ENCODE results near the gene PPIA. TPM values are rescaled to one million over a fixed set of nuclear protein-coding genes. Genes with fewer than 3 reads are reported as not detected.
"Not testable (repeated sequence)": the region's sequence is repeated elsewhere in the genome, so short reads cannot be mapped to it uniquely, and the experiment has no call there.

PPIA gene
- polyA plus RNA-seq, 2 donors: 4,205 to 4,319 TPM

GRCh38 chr7:44797329-44798258, 1.1 kb downstream of the PPIA start:
- H3K4me1 ChIP-seq (ENCODE audit: control insufficient read depth in 2 of 2, insufficient read depth in 2 of 2, low read length in 1 of 2): no peaks in the 10 kb centered on the region

GRCh38 chr7:44798649-44799305, 2.3 kb downstream of the PPIA start:
- Histone ChIP-seq H3K9me3 (ENCODE audit: control insufficient read depth in 2 of 2, insufficient read depth in 1 of 2, low read depth in 1 of 2, low read length in 1 of 2) (no peaks in the 10 kb centered on the region), H3K36me3 (ENCODE audit: control insufficient read depth in 2 of 2, insufficient read depth in 2 of 2, low read length in 1 of 2) (peaks cover 11 to 29% of the 10 kb centered on the region in 2 donors), H3K27me3 (ENCODE audit: control insufficient read depth in 1 of 2, insufficient read depth in 2 of 2, low read length in 2 of 2) (no peaks in the 10 kb centered on the region), H3K27ac (ENCODE audit: low read depth in 2 of 2, low read length in 1 of 2) (no peak overlapping the region), H3K4me3 (ENCODE audit: low read depth in 1 of 2, low read length in 2 of 2) (peak overlapping the region in 1 of 2 donors; percentile 79), H3K4me1 (ENCODE audit: control insufficient read depth in 2 of 2, insufficient read depth in 2 of 2, low read length in 1 of 2) (no peaks in the 10 kb centered on the region)
- 7 to 11% methylated on average over 2 of the region's 2 CpGs for WGBS, 2 donors

More at GRCh38 chr7:44797329-44798258, 1.1 kb downstream of the PPIA start:
- 1 to 2% methylated on average over 26 of the region's 26 CpGs for WGBS, 2 donors
- H3K4me3 ChIP-seq (ENCODE audit: low read depth in 1 of 2, low read length in 2 of 2): peak overlapping the region; percentile 71 to 79
- peaks cover 11 to 25% of the 10 kb centered on the region in 2 donors for H3K36me3 ChIP-seq (ENCODE audit: control insufficient read depth in 2 of 2, insufficient read depth in 2 of 2, low read length in 1 of 2)
- peak overlapping the region; percentile 96 to 100 for H3K27ac ChIP-seq (ENCODE audit: low read depth in 2 of 2, low read length in 1 of 2)
- no peaks in the 10 kb centered on the region for H3K9me3 ChIP-seq (ENCODE audit: control insufficient read depth in 2 of 2, insufficient read depth in 1 of 2, low read depth in 1 of 2, low read length in 1 of 2)
- no peaks in the 10 kb centered on the region for H3K27me3 ChIP-seq (ENCODE audit: control insufficient read depth in 1 of 2, insufficient read depth in 2 of 2, low read length in 2 of 2)

GRCh38 chr7:44799939-44800338, 3.5 kb downstream of the PPIA start:
- Histone ChIP-seq H3K36me3 (ENCODE audit: control insufficient read depth in 2 of 2, insufficient read depth in 2 of 2, low read length in 1 of 2) (peaks cover 11 to 32% of the 10 kb centered on the region in 2 donors), H3K4me3 (ENCODE audit: low read depth in 1 of 2, low read length in 2 of 2) (no peak overlapping the region), H3K4me1 (ENCODE audit: control insufficient read depth in 2 of 2, insufficient read depth in 2 of 2, low read length in 1 of 2) (no peaks in the 10 kb centered on the region), H3K9me3 (ENCODE audit: control insufficient read depth in 2 of 2, insufficient read depth in 1 of 2, low read depth in 1 of 2, low read length in 1 of 2) (no peaks in the 10 kb centered on the region), H3K27ac (ENCODE audit: low read depth in 2 of 2, low read length in 1 of 2) (no peak overlapping the region), H3K27me3 (ENCODE audit: control insufficient read depth in 1 of 2, insufficient read depth in 2 of 2, low read length in 2 of 2) (no peaks in the 10 kb centered on the region)
- 68 to 73% methylated on average over 4 of the region's 4 CpGs for WGBS, 2 donors

GRCh38 chr7:44801890-44802289, 5.4 kb downstream of the PPIA start:
- no peaks in the 10 kb centered on the region for H3K4me1 ChIP-seq (ENCODE audit: control insufficient read depth in 2 of 2, insufficient read depth in 2 of 2, low read length in 1 of 2)
- no peaks in the 10 kb centered on the region for H3K27me3 ChIP-seq (ENCODE audit: control insufficient read depth in 1 of 2, insufficient read depth in 2 of 2, low read length in 2 of 2)
- H3K4me3 ChIP-seq (ENCODE audit: low read depth in 1 of 2, low read length in 2 of 2): no peak overlapping the region
- H3K27ac ChIP-seq (ENCODE audit: low read depth in 2 of 2, low read length in 1 of 2): peak overlapping the region in 1 of 2 donors; percentile 1
- H3K36me3 ChIP-seq (ENCODE audit: control insufficient read depth in 2 of 2, insufficient read depth in 2 of 2, low read length in 1 of 2): peaks cover 11 to 32% of the 10 kb centered on the region in 2 donors
- 82 to 84% methylated on average over 5 of the region's 5 CpGs for WGBS, 2 donors
- no peaks in the 10 kb centered on the region for H3K9me3 ChIP-seq (ENCODE audit: control insufficient read depth in 2 of 2, insufficient read depth in 1 of 2, low read depth in 1 of 2, low read length in 1 of 2)

- no peaks in the 10 kb centered on the region for H3K27me3 ChIP-seq (ENCODE audit: control insufficient read depth in 1 of 2, insufficient read depth in 2 of 2, low read length in 2 of 2)
- peaks cover 11 to 32% of the 10 kb centered on the region in 2 donors for H3K36me3 ChIP-seq (ENCODE audit: control insufficient read depth in 2 of 2, insufficient read depth in 2 of 2, low read length in 1 of 2)
- no peaks in the 10 kb centered on the region for H3K4me1 ChIP-seq (ENCODE audit: control insufficient read depth in 2 of 2, insufficient read depth in 2 of 2, low read length in 1 of 2)
- no peak overlapping the region for H3K27ac ChIP-seq (ENCODE audit: low read depth in 2 of 2, low read length in 1 of 2)
- no peaks in the 10 kb centered on the region for H3K9me3 ChIP-seq (ENCODE audit: control insufficient read depth in 2 of 2, insufficient read depth in 1 of 2, low read depth in 1 of 2, low read length in 1 of 2)
- WGBS, 2 donors: 95 to 98% methylated on average over 5 of the region's 5 CpGs
- H3K4me3 ChIP-seq (ENCODE audit: low read depth in 1 of 2, low read length in 2 of 2): no peak overlapping the region
These were observed 6.0 kb downstream of the PPIA start for GRCh38 chr7:44802418-44803025.

- WGBS, 2 donors: 93 to 96% methylated on average over 10 of the region's 10 CpGs
These were observed 7.5 kb downstream of the PPIA start for GRCh38 chr7:44803828-44804519.

GRCh38 chr7:44805950-44806349, 9.5 kb downstream of the PPIA start:
- Histone ChIP-seq H3K27ac (ENCODE audit: low read depth in 2 of 2, low read length in 1 of 2) (no peak overlapping the region), H3K36me3 (ENCODE audit: control insufficient read depth in 2 of 2, insufficient read depth in 2 of 2, low read length in 1 of 2) (peaks cover 8 to 18% of the 10 kb centered on the region in 2 donors), H3K4me3 (ENCODE audit: low read depth in 1 of 2, low read length in 2 of 2) (no peak overlapping the region), H3K27me3 (ENCODE audit: control insufficient read depth in 1 of 2, insufficient read depth in 2 of 2, low read length in 2 of 2) (no peaks in the 10 kb centered on the region), H3K9me3 (ENCODE audit: control insufficient read depth in 2 of 2, insufficient read depth in 1 of 2, low read depth in 1 of 2, low read length in 1 of 2) (no peaks in the 10 kb centered on the region), H3K4me1 (ENCODE audit: control insufficient read depth in 2 of 2, insufficient read depth in 2 of 2, low read length in 1 of 2) (no peaks in the 10 kb centered on the region)
- 89 to 93% methylated on average over 5 of the region's 5 CpGs for WGBS, 2 donors

More at GRCh38 chr7:44803828-44804519, 7.5 kb downstream of the PPIA start:
- H3K27me3 ChIP-seq (ENCODE audit: control insufficient read depth in 1 of 2, insufficient read depth in 2 of 2, low read length in 2 of 2); H3K4me3 ChIP-seq (ENCODE audit: low read depth in 1 of 2, low read length in 2 of 2); H3K4me1 ChIP-seq (ENCODE audit: control insufficient read depth in 2 of 2, insufficient read depth in 2 of 2, low read length in 1 of 2); H3K27ac ChIP-seq (ENCODE audit: low read depth in 2 of 2, low read length in 1 of 2); H3K9me3 ChIP-seq (ENCODE audit: control insufficient read depth in 2 of 2, insufficient read depth in 1 of 2, low read depth in 1 of 2, low read length in 1 of 2): not testable (repeated sequence)
- H3K36me3 ChIP-seq (ENCODE audit: control insufficient read depth in 2 of 2, insufficient read depth in 2 of 2, low read length in 1 of 2): peaks cover 10 to 30% of the 10 kb centered on the region in 2 donors

GRCh38 chr7:44808914-44809393, 12.5 kb downstream of the PPIA start:
- Histone ChIP-seq H3K4me3 (ENCODE audit: low read depth in 1 of 2, low read length in 2 of 2) (no peak overlapping the region), H3K27ac (ENCODE audit: low read depth in 2 of 2, low read length in 1 of 2) (no peak overlapping the region), H3K9me3 (ENCODE audit: control insufficient read depth in 2 of 2, insufficient read depth in 1 of 2, low read depth in 1 of 2, low read length in 1 of 2) (no peaks in the 10 kb centered on the region), H3K4me1 (ENCODE audit: control insufficient read depth in 2 of 2, insufficient read depth in 2 of 2, low read length in 1 of 2) (no peaks in the 10 kb centered on the region), H3K27me3 (ENCODE audit: control insufficient read depth in 1 of 2, insufficient read depth in 2 of 2, low read length in 2 of 2) (no peaks in the 10 kb centered on the region), H3K36me3 (ENCODE audit: control insufficient read depth in 2 of 2, insufficient read depth in 2 of 2, low read length in 1 of 2) (peaks cover 0 to 4% of the 10 kb centered on the region in 2 donors)
- 75 to 85% methylated on average over 4 of the region's 4 CpGs for WGBS, 2 donors

GRCh38 chr7:44811093-44811492, 14.6 kb downstream of the PPIA start:
- Histone ChIP-seq H3K4me3 (ENCODE audit: low read depth in 1 of 2, low read length in 2 of 2) (no peak overlapping the region), H3K27ac (ENCODE audit: low read depth in 2 of 2, low read length in 1 of 2) (no peak overlapping the region), H3K9me3 (ENCODE audit: control insufficient read depth in 2 of 2, insufficient read depth in 1 of 2, low read depth in 1 of 2, low read length in 1 of 2) (no peaks in the 10 kb centered on the region), H3K36me3 (ENCODE audit: control insufficient read depth in 2 of 2, insufficient read depth in 2 of 2, low read length in 1 of 2) (no peaks in the 10 kb centered on the region), H3K27me3 (ENCODE audit: control insufficient read depth in 1 of 2, insufficient read depth in 2 of 2, low read length in 2 of 2) (no peaks in the 10 kb centered on the region), H3K4me1 (ENCODE audit: control insufficient read depth in 2 of 2, insufficient read depth in 2 of 2, low read length in 1 of 2) (no peaks in the 10 kb centered on the region)
